HG03159 (cell line): ENCODE results near the gene HID1.
"Not testable (repeated sequence)": the region's sequence is repeated elsewhere in the genome, so short reads cannot be mapped to it uniquely, and the experiment has no call there.

Source experiments
- ATAC-seq: cut with Tn5 transposase; IDR thresholded peaks from one replicate; pipeline ENCODE4 v1.9.1; 2021; ENCODE audit warnings: mild to moderate bottlenecking, moderate library complexity; ENCODE audit not compliant: unreplicated experiment

HID1 gene

DNA sequence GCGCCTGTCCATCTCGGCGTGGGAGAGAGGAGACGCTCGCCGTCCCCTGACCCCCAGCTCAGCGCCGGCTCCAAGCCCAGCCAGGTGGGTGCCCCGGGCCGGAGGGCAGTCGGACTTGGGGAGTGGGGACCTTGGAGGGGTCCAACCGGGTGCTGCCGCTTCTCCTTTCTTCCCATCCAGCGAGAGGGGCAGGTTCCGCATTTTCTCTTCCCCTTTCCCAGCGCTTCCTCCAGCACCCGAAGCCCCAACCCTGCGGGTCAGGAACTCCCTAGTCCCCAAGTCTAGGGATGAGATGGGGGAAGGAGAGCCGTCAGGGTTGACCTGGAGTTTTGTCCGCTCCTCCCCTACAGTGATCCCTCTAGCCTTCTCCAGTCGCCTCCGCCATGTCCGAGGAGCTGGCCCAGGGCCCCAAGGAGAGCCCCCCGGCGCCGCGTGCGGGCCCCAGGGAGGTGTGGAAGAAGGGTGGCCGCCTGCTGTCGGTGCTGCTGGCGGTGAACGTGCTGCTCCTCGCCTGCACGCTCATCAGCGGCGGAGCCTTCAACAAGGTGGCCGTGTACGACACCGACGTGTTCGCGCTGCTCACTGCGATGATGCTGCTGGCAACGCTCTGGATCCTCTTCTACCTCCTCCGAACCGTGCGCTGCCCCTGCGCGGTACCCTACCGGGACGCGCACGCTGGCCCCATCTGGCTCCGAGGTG is 48.2 kb downstream of the HID1 start, which contains the start of gene OTOP2:
OTOP2 (plus strand) TSS at position 24 of the 699 bp plus-strand sequence; CDS start at position 384, 360 bp downstream.
- no peak for ATAC-seq

DNA sequence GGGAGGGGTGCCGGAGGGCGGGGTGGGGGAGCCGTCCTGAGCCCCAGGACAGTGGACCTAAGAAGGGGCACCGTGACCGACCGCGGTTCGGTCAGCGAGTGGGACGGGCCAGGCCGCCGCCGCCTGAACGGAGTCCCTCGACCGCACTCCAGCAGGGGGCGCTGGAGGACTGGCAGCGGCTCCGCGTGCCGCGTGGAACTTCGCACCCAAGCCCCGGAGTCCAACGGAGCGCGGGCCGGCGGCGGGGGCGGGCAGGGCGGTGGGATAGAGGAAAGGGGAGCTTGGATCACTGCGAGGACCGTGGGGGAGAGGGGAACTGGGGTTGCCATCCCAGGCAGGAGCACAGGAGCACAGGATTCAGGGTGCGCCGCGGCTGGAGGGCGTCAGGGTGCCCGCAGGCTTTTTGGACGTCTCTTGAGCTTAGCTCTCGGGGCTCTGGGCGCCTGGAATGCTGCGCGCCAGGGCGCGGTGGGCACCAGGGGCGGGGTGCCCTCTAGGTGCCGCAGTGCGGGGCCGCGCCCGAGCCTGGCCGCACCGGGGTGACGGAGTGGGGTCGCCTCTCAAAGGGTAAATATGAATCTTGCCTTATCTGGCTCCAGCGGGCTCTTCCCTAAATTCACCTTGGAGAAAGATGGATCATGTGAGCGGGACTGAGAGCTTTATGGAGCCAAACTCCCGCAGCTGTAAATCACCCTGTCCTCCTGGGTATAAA is 48.9 kb downstream of the HID1 start:
- ATAC-seq: no peak

DNA sequence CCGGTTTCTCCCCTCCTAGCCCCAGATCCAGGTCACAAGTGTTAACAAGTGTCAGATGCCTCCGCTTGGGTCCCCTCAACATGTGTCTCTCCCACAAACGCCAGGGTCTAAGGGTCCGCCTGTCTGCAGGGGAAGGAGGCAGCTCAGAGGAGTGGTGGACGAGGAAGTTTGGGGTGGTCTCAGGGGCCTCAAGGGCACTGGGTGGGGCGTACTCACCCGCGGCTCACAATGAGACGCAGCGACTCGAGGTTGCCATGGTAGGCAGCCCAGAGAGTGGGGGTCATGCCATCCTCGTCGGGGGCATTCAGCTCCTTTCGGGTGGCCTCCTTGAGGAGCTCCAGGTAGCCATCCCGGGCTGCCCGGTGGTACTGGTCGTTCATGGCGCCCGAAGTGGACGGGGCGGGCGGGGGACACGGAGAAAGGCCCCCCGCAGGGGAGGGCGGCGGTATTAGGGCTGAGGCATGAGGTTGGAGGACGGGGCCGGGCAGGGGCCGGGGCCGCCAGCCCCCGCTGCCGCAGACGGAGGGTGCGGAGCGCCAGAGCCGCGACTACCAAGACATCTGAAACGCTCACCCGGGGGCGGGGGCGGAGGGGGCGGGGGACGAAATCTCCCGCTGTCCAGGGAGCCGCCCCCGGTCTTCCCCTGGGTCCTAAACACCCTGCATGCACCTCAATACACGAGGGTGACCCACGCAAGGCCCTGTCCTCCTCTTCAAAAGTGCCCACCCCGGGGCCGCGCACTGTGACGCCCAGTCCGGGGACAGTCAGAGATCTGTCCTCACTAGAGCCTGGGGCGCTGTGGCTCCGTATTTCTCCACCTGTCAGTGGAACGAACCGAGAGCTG is 49.6 kb downstream of the HID1 start, which contains the start of gene USH1G:
USH1G (minus strand) TSS at position 562 of the 844 bp plus-strand sequence; CDS start at position 380, 182 bp downstream.
- no peak for ATAC-seq

DNA sequence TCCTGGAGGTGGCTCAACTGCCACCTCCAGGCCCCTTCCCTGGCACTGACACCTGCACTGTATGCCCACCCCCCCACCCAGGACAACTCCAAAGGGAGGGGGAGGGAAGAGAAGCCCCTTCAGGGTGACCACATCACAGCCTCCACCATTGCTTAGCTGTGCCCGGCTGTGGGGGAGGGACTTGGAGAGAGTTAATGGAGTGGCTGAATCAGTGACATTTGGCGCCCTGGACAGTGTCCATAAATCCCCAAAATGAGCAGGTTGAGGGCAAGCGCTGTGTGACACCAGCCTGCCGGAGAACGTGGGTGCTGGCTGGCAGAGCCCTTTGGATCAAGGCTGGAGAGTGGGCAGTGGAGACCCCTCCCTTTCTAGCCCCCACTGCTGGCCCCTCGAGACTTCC is 50.4 kb downstream of the HID1 start:
- no peak for ATAC-seq

DNA sequence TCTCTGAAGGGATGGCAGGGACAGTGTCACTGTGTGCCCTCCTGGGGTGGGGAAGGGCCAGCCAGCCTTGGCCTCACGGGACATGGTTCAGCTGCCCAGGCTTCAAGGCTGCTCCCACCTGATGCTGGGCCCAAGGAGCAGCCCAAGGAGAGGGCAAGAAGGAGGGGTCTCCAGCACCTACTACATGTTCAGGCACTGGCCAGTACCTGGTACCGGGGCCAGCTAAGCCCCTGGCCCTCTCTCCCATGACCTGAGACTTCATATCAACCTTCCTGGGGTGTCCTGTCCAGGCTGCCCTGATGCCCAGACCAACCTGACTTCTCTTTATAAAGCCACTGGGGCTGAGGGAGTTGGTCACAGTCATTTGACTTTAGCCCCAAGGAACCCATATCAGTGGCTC is 50.8 kb downstream of the HID1 start:
- ATAC-seq: no peak

DNA sequence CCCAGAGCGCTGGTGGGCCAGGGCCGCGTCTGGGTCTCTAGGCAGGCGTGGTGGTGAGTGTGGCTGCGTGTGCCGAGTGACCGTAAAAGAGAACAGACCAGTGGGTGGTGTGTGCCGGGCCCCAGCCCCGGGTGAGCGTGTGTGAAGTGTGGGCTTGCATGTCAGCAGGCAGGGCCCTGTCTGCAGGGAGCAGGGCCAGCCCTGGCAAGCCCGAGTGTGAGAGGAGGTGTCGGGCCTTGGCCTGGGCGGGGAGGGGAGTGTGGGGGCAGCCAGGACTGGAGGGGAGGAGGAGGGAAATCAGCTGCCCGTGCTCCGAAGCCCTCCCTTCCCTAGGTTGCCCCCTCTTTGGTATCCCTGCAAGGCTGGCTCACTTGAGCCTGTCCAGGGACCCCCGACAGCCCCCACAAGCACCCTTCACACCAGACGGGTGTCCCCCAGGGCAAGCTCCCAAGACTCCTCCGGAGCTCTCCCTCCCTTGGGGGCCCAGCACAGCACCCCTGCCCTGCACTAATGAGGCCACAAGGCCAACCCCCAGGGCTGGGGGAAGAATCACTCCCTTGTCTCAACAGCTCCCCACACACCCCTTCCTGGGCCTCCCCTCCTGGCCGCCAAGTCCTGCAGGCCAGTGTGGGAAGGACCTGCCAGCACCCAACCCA is 51.4 kb downstream of the HID1 start:
- ATAC-seq: no peak

DNA sequence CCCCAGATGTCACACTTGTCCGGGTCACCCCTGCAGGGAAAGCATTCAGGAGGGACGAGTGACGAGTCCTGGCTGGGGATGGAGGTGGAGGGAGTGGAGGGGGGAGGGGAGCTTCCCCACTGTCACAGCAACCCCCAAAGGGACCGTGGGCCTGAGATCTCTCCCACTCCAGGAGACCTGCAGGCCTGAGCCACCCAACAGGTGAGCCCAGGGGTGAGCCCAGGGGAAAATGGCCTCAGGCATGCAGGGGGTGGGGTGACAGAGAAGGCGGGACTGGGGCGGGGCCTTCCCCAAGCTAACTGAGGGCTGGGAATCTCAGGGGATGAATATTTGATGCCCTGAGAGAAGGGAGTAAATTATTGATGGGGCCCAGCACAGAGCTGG is 51.9 kb downstream of the HID1 start:
- no peak for ATAC-seq

DNA sequence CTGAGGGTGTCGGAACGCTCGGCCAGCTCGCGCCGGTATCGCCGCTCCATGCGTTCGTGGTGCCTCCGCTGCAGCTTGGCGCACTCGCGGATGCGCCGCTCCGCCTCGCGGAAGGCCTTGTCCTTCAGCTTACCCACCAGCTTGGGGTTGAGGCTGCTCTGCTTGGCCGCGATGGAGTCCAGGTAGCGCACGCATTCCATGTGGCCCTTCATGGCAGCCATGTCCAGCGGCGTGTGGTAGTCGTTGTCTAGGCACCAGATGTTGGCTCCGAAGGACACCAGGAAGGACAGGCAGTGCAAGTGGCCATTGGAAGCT is 52.3 kb downstream of the HID1 start:
- ATAC-seq: no peak

DNA sequence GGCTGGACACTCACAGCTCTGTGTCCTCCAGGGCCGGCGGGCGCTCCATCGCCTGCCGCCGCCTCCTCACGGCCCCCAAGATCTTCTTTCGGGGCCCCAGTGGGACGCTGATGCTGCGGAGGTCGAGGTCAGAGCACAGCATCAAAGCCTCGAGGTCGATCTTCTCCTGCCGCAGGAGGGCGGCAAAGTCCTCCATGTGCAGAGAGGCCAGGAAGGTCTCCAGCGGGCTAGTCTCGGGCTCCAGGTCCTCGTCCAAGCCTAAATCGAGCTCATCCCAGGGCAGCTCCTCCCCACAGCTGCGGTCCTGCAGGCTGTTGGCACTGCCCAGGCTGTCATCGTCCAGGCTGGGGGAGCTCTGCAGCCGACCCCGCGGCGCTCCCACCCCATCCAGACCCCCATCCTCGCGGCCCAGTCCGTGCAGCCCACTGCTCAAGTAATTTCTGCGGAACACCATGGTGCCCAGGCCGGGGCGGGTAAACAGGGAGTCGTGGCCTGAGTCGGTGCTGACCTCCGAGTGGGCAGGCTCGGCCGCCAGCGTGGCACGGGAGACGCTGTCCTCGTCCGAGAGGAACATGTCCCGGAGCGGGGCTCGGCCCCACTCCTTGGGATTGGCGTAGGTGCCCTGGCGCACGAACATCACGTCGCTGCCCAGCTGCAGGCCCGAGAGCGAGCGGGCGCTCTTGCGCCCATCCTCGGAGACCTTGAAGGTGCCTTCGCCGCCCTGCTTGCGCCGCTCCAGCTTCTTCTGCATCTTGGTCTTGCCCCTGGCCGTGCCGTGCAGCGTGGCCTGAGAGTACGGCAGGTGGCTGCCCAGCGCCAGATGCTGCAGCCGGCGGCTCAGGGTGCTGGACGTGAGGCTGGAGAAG is 52.9 kb downstream of the HID1 start:
- ATAC-seq: no peak

DNA sequence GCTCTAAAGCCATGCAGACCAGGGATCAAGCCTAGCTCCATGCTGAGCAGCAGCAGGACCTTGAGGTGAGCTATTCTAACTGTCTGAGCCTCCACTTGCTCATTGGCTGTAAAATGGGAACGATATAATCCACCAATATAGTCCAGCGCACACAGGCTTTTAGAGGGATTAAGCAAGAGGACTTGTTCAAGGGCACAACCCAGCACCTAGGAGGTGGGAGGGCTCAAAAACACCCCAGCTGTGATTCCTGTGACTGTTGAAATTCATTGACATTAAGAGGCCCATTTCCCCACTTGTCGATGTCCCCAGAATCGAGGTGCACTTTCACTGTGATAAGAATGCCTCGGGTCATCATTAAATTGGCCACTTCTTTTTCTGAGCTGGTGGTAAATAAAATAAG is 53.7 kb downstream of the HID1 start:
- no peak for ATAC-seq

DNA sequence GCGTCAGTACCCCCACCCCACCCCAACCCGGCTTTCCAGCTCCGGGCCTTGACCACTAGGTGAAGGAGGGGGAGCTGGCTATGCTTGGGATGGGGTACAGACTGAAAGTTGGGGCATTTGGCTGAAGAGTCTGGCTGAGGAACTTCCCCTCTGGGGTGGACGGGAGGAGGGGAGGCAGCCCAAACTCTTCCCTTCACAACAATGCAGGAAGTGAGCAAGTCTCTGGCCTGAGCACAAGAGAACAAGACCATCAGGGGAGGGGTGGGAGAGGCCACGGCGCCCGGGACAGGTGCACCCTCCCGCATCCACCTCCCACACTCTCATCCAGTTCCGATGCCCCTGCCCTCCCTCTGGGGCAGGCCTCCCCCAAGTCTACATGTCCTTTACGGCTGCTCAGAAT is 55.1 kb downstream of the HID1 start:
- no peak for ATAC-seq

DNA sequence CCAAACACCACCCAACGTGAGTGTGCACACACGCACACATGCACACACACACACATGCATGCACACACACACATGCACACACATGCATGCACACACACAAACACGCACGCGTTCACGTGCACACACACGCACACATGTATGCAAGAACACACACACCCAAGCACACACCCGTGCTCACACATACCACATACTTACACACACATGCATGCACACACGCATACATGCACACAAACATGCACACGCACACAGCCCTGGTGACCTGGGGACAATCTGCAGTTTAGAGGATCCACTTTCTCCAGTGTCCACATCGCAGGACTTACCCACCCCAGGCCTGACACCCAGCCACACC is 55.7 kb downstream of the HID1 start:
- ATAC-seq: no peak

DNA sequence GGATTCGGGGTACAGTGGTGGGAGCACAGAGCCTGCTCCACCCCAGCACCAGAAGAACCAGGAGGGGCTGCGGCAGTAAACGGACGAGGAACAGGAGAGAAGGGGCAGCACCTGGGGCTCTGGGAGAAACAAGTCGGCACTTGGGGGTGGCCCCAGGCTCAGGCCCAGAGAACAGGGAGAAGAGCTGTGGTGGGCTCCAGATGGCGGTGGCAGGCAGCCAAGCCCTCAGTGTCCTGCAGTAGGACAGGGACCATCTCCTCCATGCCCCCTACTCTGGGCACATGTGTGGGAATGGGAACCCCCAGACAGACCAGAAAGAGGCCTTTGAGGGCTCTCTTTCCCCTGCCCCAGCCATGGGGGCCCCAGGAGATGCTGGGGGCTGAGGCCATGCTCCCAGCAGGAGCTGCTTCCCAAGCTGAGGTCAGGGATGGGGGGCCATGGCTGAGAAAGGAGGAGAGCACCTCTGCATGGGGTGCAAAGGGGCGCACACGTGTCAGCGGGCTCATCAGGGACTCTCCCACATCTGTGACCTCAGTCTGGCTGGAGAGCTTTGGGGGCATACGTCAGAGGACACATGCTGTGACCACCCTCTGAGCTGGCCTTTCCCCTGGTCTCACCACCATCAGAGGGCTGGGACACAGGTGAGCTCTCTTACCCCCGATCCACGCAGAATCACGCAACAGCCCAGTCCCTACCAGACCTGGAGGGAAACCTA is 56.3 kb downstream of the HID1 start:
- ATAC-seq: no peak

DNA sequence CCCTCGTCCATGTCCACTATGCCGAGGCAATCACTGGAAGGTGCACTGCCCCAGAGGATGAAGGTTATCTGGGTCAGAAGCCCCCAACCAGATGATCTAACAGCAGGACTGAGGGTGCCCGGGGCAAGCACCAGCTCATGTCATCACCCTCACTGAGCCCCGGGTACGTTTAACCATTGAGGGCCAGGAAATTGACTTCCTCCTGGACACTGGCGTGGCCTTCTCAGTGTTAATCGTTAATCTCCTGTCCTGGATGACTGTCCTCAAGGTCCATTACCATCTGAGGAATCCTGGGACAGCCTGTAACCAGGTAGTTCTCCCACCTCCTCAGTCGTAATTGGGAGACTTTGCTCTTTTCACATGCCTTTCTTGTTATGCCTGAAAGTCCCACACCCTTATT is 61.1 kb downstream of the HID1 start:
- ATAC-seq: not testable (repeated sequence)

DNA sequence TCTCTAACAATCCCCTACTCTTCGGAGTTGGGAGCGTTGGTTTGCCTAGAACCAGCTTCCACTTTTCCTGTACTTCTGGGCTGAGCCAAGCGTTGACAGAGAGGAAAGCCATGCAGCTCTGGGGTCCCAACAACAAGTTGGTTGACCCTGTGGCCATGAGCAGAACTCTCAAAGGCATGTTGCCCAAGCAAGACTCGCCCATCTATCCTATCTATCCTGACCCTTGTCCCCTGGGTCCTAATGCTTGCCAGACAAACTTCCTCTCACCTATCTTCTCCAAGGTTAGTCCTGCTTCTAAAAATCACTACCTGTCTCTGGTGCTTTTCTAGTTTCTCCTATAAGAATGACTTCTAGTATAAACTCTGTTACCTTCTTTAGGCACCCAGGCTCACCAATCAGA is 63.5 kb downstream of the HID1 start:
- not testable (repeated sequence) for ATAC-seq

DNA sequence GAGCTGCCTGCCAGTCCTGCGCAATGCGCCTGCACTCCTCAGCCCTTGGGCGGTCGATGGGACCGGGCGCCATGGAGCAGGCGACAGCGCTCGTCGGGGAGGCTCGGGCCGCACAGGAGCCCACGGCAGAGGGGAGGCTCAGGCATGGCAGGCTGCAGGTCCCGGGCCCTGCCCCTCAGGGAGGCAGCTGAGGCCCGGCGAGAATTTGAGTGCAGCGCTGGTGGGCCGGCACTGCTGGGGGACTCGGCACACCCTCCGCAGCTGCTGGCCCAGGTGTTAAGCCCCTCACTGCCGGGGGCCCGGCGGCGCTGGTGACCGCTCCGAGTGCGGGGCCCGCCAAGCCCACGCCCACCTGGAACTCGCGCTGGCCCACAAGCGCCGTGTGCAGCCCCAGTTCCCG is 65.5 kb downstream of the HID1 start:
- no peak for ATAC-seq

DNA sequence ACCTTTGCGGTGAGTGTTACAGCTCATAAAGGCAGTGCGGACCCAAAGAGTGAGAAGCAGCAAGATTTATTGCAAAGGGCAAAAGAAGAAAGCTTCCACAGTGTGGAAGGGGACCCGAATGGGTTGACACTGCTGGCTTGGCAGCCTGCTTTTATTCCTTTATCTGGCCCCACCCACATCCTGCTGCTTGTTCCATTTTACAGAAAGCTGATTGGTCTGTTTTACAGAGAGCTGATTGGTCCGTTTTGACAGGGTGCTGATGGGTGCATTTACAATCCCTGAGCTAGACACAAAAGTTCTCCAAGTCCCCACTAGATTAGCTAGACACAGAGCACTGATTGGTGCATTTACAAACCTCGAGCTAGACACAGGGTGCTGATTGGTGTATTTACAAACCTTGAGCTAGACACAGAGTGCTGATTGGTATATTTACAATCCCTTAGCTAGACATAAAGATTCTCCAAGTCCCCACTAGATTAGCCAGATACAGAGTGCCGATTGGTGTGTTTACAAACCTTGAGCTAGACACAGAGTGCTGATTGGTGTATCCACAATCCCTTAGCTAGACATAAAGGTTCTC is 66.3 kb downstream of the HID1 start:
- ATAC-seq: not testable (repeated sequence)

DNA sequence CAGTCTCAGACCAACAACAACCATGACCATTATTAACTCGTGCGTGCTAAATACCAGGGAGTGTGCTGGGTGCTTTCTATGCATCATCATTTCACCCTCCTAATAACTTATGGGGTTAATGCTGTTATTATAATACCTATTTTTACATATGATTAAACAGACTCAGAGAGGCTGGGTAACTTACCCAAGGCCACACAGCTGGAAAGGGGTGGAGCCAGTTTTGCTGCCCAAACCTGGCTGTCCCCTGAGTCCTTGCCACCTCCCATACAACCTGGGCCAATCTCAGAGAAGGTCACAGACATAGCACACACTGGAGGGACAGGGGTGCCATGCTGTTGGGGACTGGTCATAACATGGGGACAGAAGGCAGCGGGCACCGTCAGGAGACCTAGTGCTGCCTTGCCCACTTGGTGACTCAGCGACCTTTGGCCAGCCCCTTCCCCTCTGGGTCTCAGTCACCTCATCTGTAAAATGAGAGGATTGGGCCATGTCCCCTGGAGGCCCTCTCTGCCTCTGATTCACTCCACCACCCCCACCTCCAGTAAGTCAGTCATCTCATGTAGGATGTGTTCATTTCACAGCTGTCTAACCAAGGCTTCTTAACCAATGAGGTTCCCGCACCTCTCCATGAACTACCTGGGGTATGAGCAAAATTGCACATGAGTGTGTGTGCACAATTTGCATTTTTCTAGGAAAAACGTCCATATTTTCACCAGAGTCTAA is 67.7 kb downstream of the HID1 start:
- ATAC-seq: no peak

DNA sequence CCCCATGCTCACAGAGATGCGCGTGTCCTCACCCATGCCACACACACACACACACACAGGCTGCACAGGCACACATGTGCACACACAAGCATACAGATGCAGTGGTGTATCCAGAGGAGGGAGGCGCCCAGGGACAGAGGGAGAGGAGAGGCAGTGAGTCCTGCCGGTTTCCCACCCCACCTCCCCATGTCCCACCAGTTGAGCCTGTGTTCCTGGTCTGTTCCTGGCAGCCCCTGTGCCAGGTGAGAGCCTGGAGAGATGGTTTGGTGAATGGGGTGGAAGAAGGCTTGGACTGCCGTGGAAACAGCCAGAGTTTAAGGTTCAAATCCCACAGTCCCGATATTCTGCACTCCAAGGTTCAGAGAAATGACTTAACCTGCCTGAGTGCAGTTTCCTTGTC is 68.9 kb downstream of the HID1 start:
- no peak for ATAC-seq
